Hepatocyte (in vitro differentiated cells): ENCODE results near the gene TNS4.

Source experiments
- EZH2 ChIP-seq: fragments of 200-600 bp; sonication (generic); IDR thresholded peaks from 2 replicates; pipeline ENCODE4 v1.6.1; 2016; ENCODE audit warnings: antibody characterized with exemption, mild to moderate bottlenecking, borderline replicate concordance
- TF ChIP-seq, protein P1 (sequence below): fragments of 200-600 bp; sonication (generic); IDR thresholded peaks from 2 replicates; pipeline ENCODE4 v1.5.1; 2016; ENCODE audit warnings: antibody characterized with exemption, mild to moderate bottlenecking; ENCODE audit not compliant: poor library complexity

DNA sequence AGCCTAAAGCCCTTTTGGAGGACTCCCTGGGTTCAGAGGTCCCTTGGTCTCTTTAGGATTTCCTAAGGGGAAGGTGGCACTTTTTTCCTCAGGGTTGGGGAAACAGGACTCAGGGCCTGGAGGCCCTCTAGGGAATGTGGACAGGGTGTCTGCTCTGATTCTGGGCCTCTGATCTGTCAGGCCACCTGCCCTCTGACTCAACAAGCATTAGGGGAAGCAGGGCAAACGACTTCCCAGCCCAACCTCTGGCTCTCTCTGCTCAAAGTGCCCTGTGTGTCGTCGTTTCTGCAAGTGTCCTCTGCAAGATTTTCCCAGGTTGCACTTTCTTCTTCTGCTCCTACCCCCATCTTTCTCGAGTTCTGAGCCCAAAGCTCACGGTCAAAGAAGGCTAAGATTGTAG lies 64.8 kb downstream of the TNS4 start:
- TF ChIP-seq, protein P1, sequence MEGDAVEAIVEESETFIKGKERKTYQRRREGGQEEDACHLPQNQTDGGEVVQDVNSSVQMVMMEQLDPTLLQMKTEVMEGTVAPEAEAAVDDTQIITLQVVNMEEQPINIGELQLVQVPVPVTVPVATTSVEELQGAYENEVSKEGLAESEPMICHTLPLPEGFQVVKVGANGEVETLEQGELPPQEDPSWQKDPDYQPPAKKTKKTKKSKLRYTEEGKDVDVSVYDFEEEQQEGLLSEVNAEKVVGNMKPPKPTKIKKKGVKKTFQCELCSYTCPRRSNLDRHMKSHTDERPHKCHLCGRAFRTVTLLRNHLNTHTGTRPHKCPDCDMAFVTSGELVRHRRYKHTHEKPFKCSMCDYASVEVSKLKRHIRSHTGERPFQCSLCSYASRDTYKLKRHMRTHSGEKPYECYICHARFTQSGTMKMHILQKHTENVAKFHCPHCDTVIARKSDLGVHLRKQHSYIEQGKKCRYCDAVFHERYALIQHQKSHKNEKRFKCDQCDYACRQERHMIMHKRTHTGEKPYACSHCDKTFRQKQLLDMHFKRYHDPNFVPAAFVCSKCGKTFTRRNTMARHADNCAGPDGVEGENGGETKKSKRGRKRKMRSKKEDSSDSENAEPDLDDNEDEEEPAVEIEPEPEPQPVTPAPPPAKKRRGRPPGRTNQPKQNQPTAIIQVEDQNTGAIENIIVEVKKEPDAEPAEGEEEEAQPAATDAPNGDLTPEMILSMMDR = no peak
- TF ChIP-seq EZH2 = no peak
